ENCODE data around the gene ADISSP.

The ADISSP gene

GRCh38 chr20:3778976-3779375 is 11.4 kb upstream of the ADISSP start:
- no peak for DNase-seq

DNA sequence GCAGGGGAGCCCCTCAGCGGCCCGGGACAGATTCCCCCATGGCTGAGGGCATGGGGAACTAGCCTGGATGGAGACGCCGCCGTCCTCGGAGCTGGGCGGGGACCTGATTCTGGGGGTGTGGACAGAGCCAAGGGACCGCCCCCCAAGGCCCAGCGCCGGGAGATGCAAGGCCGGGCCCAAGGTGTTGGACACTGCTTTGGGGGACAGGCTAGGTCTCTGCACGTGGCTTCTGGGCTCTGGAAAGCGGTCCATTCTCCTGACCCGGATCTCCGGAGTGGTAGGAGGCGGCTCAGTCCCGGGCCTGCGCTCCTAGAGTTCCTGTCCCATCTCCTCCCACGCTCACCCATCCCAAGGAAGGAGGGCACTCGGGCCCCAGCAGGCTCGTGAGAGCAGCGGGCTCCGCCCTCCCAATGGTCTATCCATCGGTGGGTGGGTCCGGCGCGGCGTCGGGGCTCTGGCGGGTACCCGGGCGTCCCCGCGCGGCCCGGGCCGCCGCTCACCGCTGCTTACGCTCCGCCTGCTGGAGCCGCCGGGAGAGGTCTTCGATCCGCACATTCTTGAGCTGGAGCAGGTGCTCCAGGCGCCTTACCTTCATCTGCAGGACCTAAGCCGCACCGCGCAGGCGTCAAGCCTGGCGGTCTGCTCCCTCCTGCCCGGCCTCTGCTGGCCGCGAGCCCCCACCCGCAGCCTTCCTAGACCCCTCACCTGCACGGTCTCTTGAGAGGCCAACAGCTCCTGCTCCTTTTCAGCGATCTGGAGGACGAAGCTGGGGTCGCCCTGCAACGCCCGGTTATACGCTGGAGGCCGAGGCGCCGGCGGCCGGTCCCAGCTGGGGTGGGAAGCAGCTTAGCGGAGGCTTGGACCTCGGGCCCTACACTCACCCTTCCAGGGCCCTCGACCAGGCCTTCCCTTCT is 10.4 kb upstream of the ADISSP start:
- no peak for DNase-seq

DNA sequence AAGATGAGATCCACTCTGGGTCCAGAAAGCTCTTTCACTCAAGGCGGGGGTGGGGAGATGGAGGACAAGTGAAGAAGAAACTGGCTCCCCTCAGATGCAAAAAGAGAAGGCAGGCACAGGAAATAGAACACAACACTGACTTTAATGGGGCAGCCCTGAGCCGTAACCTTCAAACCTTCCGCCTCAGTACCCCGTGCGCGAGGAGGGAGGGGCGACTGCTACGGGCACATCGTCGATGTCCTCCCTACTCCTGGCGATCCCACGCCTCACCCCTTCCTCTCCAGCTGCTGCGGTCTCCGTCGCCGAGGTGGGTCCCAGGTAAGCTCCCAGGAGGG is 9.8 kb upstream of the ADISSP start:
- no peak for DNase-seq

GRCh38 chr20:3775457-3776108 is 8.0 kb upstream of the ADISSP start:
- no peak for DNase-seq

- DNase-seq, result no peak
Measured at GRCh38 chr20:3771552-3772058, 4.1 kb upstream of the ADISSP start.

DNA sequence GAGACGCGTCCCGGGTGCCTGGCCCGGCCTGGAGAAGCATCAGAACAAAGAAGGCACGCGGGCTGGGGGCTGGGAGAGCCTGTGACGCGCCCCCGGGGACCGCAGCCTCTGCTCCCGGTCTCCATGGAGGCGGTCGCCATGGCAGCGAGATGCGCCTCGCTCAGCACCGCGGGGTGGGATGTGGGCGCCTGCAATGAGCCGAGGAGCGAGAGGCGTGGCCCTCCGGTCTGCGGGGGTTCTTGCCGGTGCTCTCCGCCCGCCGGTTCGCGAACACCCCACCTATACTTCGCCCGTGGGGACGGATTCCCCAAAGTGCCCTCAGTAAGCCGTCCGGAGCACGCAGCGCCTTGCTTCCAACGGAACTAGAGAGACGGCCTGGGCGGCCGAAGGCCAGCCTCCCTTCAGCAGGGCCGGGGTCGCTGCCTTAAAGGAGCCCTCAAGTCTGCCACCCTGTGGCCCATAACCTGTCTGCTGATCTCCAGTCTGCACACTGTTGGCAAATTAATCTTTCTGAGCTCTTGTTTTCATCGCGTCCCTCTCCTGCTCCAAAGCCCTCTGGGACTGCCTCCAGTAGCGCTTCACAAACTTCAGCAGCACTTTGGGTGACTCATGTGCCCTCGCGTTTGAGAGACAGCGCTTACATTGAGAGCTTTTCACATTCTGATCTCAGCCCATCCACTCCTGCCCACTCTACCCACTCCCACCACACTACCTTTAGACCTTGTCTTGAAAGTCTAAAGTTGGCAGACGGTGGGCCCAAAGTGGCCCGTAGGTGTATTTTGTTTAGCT is 983 bp upstream of the ADISSP start:
- peak; percentile 40 to 81 for DNase-seq

- DNase-seq, result no peak
Measured at GRCh38 chr20:3767110-3767426, 485 bp downstream of the ADISSP start.

- no peak for DNase-seq
Measured at GRCh38 chr20:3766422-3767109, 987 bp downstream of the ADISSP start.

DNA sequence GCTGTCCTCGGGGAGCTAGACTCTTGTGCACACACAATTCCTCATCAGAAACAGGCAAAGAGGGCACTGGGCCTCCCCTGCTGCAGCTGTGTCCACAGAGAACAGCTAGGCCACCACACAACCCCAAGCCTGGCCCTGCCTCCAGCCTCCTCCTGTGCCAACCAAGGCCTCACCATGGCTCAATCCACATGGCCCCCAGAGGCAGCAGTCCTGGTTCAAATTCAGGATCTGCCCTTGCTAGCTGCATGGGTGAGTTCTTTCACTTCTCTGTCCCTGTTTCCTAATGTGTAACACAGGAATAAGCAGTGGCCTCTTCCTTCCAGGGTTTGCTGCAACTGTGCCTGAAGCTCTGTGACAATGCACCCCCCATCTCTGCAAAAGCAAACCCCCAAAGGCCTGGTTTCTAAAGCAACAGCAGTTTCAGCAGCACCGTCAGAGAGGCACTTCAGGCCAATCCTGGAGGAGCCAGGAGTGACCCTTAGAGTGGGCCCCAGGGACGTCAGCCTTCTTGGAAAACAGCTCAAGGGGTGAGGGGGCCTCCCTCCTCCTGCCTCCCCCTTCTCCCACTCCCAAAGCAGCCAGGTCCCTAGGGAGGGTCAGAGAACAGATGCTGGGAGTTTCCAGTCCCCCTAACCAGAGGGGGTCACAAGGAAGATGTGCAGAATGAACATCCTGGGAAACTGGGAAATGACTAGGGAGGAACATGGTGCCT is 2.2 kb downstream of the ADISSP start:
- no peak for DNase-seq

- no peak for DNase-seq
Measured at GRCh38 chr20:3764659-3765058, 2.9 kb downstream of the ADISSP start.

DNA sequence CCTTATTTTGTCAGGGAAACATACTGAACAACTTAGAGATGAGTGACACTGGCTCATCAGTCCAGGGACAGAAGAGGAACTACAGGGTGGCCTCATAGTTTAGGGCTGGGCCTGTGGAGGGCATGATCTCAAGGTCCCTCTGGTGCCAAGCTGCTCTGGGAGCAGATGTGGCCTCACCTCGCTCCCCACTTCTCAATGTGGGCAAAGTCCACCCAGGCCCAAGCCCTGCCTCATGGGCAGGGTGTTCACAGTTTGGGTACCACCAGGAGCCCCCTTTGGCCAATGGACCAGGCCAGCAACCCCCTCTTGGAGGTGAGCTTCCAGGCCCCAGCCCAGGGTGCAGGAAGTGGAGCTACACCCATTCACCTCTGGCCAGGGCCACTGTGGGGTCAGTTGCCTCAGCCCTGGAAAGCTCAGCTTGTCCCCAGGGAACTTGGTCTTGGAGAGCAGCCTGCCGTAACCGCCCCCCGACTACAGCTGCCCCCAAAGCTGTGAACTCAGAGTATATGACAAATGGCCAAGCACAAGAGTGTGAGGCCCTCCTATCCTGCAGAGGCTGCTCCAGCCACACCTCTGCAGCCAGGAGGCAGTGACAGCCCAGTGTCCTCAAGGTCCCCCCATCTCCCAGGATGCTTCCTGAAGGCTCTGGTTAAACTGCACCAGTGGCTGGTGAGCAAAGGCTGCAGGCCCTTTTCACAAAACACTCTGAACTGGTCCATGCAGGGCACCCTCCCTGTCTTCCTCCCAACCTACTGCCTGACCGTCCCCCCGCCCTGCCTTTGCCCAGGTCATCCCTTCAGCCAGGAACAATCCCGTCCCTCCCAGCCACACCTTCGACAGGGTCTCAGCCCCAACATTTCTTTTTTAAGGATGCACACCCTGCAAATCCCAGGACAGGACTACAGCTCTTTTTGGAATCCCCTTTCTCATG is 3.6 kb downstream of the ADISSP start:
- no peak for DNase-seq

DNA sequence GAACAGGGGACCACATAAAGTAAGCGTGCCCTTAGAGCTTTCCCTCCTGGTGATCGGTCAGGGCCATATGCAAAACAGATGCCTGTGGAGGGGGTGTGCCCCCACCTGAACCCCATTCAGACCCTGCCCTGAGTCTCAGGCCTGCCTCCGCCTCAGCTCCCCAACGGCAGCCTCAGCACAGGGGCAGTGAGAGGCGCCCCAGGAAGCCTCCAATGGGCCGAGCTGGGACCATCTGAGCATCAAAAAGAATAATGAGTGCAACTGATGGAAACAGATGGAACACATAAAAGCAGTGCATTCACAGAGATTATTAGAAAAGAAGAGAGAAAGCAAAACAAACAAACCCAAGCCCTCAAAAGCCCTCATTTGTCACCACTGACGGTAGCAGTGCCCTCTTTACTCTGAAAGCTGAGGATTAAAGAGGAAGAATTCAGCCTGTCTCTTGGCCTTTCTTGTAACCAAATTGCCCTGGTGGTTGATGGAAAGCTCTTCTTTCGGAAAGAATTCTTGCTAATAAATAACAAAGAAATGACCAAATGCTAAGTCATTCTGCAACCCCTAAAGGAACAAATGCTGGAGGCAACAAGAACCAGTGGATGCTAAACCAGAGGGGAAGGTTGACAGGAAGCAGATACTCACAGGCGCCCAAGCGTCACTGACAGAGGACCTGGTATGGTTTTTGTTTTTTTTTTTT is 6.8 kb downstream of the ADISSP start:
- DNase-seq, result no peak

DNA sequence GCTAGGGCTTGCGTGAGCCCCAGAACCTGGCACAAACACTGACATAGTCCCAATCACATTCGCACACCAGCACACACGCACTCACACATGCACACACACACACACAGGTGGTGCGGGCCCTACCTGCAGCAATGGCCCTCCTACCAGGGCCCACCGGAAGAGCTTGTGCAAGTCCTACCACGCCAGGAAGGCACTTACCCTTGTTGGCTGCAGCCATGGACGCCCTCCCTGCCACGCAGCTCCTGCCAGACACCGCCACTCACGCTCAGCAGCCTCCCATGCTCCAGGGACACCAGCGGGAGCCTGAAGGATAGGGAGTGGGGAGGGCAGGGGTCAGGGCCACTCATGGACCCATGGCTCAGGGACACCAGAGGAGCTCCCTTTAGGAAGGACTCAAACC is 7.7 kb downstream of the ADISSP start:
- DNase-seq, result no peak

- DNase-seq, result no peak
Measured at GRCh38 chr20:3759316-3759823, 8.2 kb downstream of the ADISSP start.

GRCh38 chr20:3758566-3758965 is 9.0 kb downstream of the ADISSP start:
- no peak for DNase-seq

GRCh38 chr20:3757268-3757667 is 10.3 kb downstream of the ADISSP start:
- no peak for DNase-seq

DNA sequence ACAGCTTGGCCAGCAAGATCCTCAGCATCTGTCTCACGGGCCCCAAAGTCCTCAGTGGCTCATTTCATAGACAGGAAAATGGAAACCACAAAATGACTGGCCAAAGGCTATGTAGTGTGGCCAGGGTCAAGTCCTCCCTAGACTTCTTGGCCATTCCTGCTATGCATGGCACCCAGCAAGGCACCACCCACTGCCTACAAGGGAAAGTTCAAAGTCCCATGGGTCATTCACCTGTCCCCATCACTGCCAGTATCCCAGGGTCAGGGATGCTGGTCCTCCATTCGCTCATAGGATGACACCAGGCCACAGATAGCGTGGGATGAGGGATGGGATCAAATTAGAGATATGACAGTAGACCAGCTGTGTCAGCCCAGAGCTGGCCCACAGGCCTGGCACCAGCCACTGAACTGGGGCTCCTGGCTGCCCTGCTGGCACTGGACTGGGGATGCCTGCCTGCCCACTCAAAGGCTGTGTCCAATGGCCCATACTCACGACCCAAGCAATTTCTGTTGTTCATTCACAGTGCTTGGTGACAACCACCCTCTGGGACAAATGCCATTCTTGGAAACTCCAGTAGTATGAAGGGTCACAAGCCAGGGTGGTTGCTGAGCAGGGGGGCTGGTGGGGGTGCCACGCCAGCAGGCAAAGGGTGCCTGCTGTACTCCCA is 11.6 kb downstream of the ADISSP start:
- no peak for DNase-seq

GRCh38 chr20:3755269-3755668 is 12.3 kb downstream of the ADISSP start:
- no peak for DNase-seq

DNA sequence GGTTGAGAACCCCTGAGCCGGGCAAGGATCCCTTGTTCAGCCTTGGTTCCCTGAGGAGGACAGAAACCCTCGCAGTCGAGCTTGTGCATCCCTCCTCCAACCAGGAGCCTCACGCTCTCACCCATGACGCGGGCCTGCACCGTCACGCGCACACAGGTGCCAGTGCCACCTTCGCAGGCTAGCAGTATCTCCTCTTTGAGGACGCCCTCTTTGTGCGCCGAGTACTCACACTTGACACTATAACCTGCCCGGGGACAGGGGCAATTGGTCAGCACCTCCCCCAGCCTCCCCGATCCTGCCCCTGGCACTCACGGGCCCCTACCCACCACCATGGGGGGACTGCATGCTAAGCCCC is 13.3 kb downstream of the ADISSP start:
- no peak for DNase-seq
